Measurements from ENCODE around the gene SERTAD1.

Gene SERTAD1

DNA sequence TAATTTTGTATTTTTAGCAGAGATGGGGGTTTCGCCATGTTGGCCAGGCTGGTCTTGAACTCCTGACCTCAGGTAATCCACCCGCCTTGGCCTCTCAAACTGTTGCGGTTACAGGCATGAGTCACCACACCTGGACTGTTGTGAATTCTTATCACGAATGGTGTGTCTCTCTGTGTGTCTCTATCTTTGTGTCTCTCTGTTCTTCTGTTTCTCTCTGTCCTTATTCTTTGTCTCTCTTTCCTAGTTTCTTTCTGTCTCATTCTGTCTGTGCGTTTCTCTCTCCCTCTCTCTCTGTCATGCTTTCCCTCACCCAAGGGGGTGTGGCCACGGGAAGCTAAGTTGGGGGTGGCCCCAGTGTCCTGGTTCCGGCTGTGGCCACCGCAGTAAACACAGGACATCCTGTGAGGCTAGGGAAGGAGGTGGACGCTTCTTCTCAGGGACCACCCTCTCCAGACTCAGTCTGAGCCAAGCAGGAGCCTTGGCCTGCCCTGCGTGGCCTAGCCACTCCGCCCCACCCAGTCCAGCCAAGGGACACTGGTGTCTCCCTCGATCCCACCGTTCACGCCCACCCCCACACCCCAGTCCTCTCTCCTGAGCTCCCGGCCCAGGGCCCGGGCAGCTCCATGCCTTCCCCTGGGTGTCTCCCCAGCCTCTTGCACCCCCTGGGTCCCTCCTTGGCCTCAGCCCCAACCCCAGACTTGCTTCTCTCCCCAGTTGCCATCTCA lies 8.7 kb downstream of the SERTAD1 start:
- no peak for DNase-seq (ENCODE audit: low read depth, low spot score)
- TF ChIP-seq, protein P1, sequence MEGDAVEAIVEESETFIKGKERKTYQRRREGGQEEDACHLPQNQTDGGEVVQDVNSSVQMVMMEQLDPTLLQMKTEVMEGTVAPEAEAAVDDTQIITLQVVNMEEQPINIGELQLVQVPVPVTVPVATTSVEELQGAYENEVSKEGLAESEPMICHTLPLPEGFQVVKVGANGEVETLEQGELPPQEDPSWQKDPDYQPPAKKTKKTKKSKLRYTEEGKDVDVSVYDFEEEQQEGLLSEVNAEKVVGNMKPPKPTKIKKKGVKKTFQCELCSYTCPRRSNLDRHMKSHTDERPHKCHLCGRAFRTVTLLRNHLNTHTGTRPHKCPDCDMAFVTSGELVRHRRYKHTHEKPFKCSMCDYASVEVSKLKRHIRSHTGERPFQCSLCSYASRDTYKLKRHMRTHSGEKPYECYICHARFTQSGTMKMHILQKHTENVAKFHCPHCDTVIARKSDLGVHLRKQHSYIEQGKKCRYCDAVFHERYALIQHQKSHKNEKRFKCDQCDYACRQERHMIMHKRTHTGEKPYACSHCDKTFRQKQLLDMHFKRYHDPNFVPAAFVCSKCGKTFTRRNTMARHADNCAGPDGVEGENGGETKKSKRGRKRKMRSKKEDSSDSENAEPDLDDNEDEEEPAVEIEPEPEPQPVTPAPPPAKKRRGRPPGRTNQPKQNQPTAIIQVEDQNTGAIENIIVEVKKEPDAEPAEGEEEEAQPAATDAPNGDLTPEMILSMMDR (IDR thresholded peaks at IDR 0.05; ENCODE audit: low read depth, low read length) = no peak
- in situ Hi-C loops (cut with HindIII; ENCODE audit: low sequenced_read_pairs) = no loop called here
- no peak overlapping the region for H3K4me3 ChIP-seq (ENCODE audit: low read depth, low read length)

GRCh38 chr19:40415768-40416167 lies 10.0 kb downstream of the SERTAD1 start:
- H3K4me3 ChIP-seq (ENCODE audit: low read depth, low read length) = no peak overlapping the region
- in situ Hi-C loops (cut with HindIII; ENCODE audit: low sequenced_read_pairs) = no loop called here
- no peak for DNase-seq (ENCODE audit: low read depth, low spot score)
- TF ChIP-seq, protein P1 (IDR thresholded peaks at IDR 0.05; ENCODE audit: low read depth, low read length) = no peak

- H3K4me3 ChIP-seq (ENCODE audit: low read depth, low read length) = no peak overlapping the region
- TF ChIP-seq, protein P1 (IDR thresholded peaks at IDR 0.05; ENCODE audit: low read depth, low read length) = no peak
- in situ Hi-C loops (cut with HindIII; ENCODE audit: low sequenced_read_pairs) = no loop called here
Measured at GRCh38 chr19:40414542-40415535, 11.0 kb downstream of the SERTAD1 start.

GRCh38 chr19:40413291-40413845 lies 12.4 kb downstream of the SERTAD1 start, which contains the start of gene PRX:
TSS of gene PRX (minus strand) at chr19:40413378. CDS start at chr19:40407932, 5,446 bp downstream.
- in situ Hi-C loops (cut with HindIII; ENCODE audit: low sequenced_read_pairs) = no loop called here
- H3K4me3 ChIP-seq (ENCODE audit: low read depth, low read length) = no peak within 1 kb of the TSS
- no peak for DNase-seq (ENCODE audit: low read depth, low spot score)
- TF ChIP-seq, protein P1 (IDR thresholded peaks at IDR 0.05; ENCODE audit: low read depth, low read length) = no peak

More at GRCh38 chr19:40414542-40415535, 11.0 kb downstream of the SERTAD1 start:
- no peak for DNase-seq (ENCODE audit: low read depth, low spot score)

DNA sequence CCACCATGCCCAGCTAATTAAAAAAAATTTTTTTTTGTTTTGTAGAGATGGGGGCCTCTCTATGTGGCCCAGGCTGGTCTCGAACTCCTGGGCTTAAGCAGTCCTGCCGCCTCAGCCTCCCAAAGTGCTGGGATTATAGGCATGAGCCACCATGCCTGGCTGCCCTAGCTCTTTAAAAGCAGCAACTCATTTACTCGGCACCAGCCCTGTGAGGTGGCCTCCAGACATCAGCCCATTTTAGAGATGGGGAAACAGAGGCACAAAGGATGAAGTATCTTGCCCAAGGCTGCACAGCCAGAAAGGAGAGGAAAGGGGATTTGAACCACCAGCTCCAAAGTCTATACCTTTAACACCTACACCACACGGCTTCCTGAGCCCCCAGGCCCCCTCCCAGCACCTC lies 12.9 kb downstream of the SERTAD1 start:
- DNase-seq (ENCODE audit: low read depth, low spot score) = no peak
- TF ChIP-seq, protein P1 (IDR thresholded peaks at IDR 0.05; ENCODE audit: low read depth, low read length) = no peak
- in situ Hi-C loops (cut with HindIII; ENCODE audit: low sequenced_read_pairs) = no loop called here
- H3K4me3 ChIP-seq (ENCODE audit: low read depth, low read length) = no peak overlapping the region

GRCh38 chr19:40411958-40412499 lies 13.8 kb downstream of the SERTAD1 start:
- TF ChIP-seq, protein P1 (IDR thresholded peaks at IDR 0.05; ENCODE audit: low read depth, low read length) = no peak
- in situ Hi-C loops (cut with HindIII; ENCODE audit: low sequenced_read_pairs) = no loop called here
- no peak overlapping the region for H3K4me3 ChIP-seq (ENCODE audit: low read depth, low read length)

More at GRCh38 chr19:40411958-40412499, 13.8 kb downstream of the SERTAD1 start:
- no peak for DNase-seq (ENCODE audit: low read depth, low spot score)
